Parathyroid adenoma (tissue), 2 donors: Measurements from ENCODE around the gene CISD3.
A peak's percentile ranks its signal among the peaks of the same experiment; 100 is the strongest.
"Not testable (repeated sequence)": the region's sequence is repeated elsewhere in the genome, so short reads cannot be mapped to it uniquely, and the experiment has no call there.

Experiments
- H2AFZ ChIP-seq: fragments of 300-600 bp; sonication (generic); one replicate; pipeline ENCODE4 v1.7.0; 2017; ENCODE audit warnings: antibody characterized with exemption, mild to moderate bottlenecking
- H3K27ac ChIP-seq: fragments of 300-600 bp; sonication (generic); one replicate; pipeline ENCODE4 v1.7.0; 2017
- H3K27me3 ChIP-seq: fragments of 300-600 bp; sonication (generic); one replicate; pipeline ENCODE4 v1.7.0; 2017; ENCODE audit warnings: low read length; ENCODE audit not compliant: control insufficient read depth, insufficient read depth
- H3K36me3 ChIP-seq: fragments of 300-600 bp; sonication (generic); one replicate; pipeline ENCODE4 v1.7.0; 2017; ENCODE audit warnings: low read length; ENCODE audit not compliant: control insufficient read depth, insufficient read depth
- H3K4me1 ChIP-seq: fragments of 300-600 bp; sonication (generic); one replicate; pipeline ENCODE4 v1.7.0; 2017; ENCODE audit warnings: control low read depth
- H3K4me2 ChIP-seq: fragments of 300-600 bp; sonication (generic); one replicate; pipeline ENCODE4 v1.7.0; 2017; ENCODE audit warnings: low read length
- H3K4me3 ChIP-seq: fragments of 300-600 bp; sonication (generic); one replicate; pipeline ENCODE4 v1.7.0; 2017; ENCODE audit warnings: low read depth, low read length
- H3K79me2 ChIP-seq: fragments of 300-600 bp; sonication (generic); one replicate; pipeline ENCODE4 v1.7.0; 2017; ENCODE audit warnings: control low read depth
- H3K9ac ChIP-seq: fragments of 300-600 bp; sonication (generic); one replicate; pipeline ENCODE4 v1.7.0; 2017; ENCODE audit warnings: mild to moderate bottlenecking
- H3K9me3 ChIP-seq: fragments of 300-600 bp; sonication (generic); one replicate; pipeline ENCODE4 v1.7.0; 2017; ENCODE audit warnings: low read length; ENCODE audit not compliant: control insufficient read depth
- CTCF ChIP-seq: fragments of 300-600 bp; sonication (generic); IDR thresholded peaks from one replicate; pipeline ENCODE4 v1.7.0; 2017; ENCODE audit warnings: antibody characterized with exemption, mild to moderate bottlenecking
- donor health status: primary hyperparathyroidism.

The CISD3 gene

GRCh38 chr17:38725066-38725465 lies 5.1 kb upstream of the CISD3 start:
- peak overlapping the region; percentile 20 for H3K4me3 ChIP-seq
- peak overlapping the region; percentile 87 for H3K27ac ChIP-seq
- peak overlapping the region; percentile 7 for H2AFZ ChIP-seq
- no peaks in the 10 kb centered on the region for H3K9me3 ChIP-seq
- no peaks in the 10 kb centered on the region for H3K36me3 ChIP-seq
- peaks cover 17% of the 10 kb centered on the region for H3K4me1 ChIP-seq
- H3K9ac ChIP-seq = no peak overlapping the region
- no peak for TF ChIP-seq CTCF
- no peaks in the 10 kb centered on the region for H3K79me2 ChIP-seq
- H3K27me3 ChIP-seq = no peaks in the 10 kb centered on the region
- H3K4me2 ChIP-seq = peak overlapping the region; percentile 1

- not testable (repeated sequence) for H2AFZ ChIP-seq, H3K36me3 ChIP-seq, H3K27me3 ChIP-seq, H3K4me3 ChIP-seq, H3K27ac ChIP-seq, H3K9ac ChIP-seq, H3K4me2 ChIP-seq, H3K79me2 ChIP-seq, H3K9me3 ChIP-seq
- H3K4me1 ChIP-seq = peaks cover 25% of the 10 kb centered on the region
These were observed 4.0 kb upstream of the CISD3 start for GRCh38 chr17:38726145-38726544.

- no peak overlapping the region for H2AFZ ChIP-seq
- no peak overlapping the region for H3K4me2 ChIP-seq
- no peaks in the 10 kb centered on the region for H3K79me2 ChIP-seq
- no peak for TF ChIP-seq CTCF
- no peak overlapping the region for H3K4me3 ChIP-seq
- H3K4me1 ChIP-seq = peaks cover 36% of the 10 kb centered on the region
- no peaks in the 10 kb centered on the region for H3K36me3 ChIP-seq
- no peaks in the 10 kb centered on the region for H3K9me3 ChIP-seq
- no peaks in the 10 kb centered on the region for H3K27me3 ChIP-seq
- no peak overlapping the region for H3K27ac ChIP-seq
- H3K9ac ChIP-seq = no peak overlapping the region
These were observed 2.4 kb upstream of the CISD3 start for GRCh38 chr17:38727736-38728135.

GRCh38 chr17:38728290-38728831 lies 1.8 kb upstream of the CISD3 start:
- TF ChIP-seq CTCF = no peak
- Histone ChIP-seq H2AFZ (no peak overlapping the region), H3K4me3 (no peak overlapping the region), H3K9me3 (no peaks in the 10 kb centered on the region), H3K4me2 (no peak overlapping the region), H3K27ac (no peak overlapping the region), H3K36me3 (no peaks in the 10 kb centered on the region), H3K27me3 (no peaks in the 10 kb centered on the region), H3K79me2 (no peaks in the 10 kb centered on the region), H3K9ac (no peak overlapping the region), H3K4me1 (peaks cover 33% of the 10 kb centered on the region)

GRCh38 chr17:38729368-38729885 lies 714 bp upstream of the CISD3 start:
- no peaks in the 10 kb centered on the region for H3K79me2 ChIP-seq
- peak overlapping the region; percentile 77 for H3K4me2 ChIP-seq
- H3K36me3 ChIP-seq = no peaks in the 10 kb centered on the region
- H3K27ac ChIP-seq = peak overlapping the region; percentile 65
- H3K9ac ChIP-seq = peak overlapping the region; percentile 53
- H3K27me3 ChIP-seq = no peaks in the 10 kb centered on the region
- TF ChIP-seq CTCF = no peak
- H2AFZ ChIP-seq = peak overlapping the region; percentile 80
- H3K4me1 ChIP-seq = peaks cover 26% of the 10 kb centered on the region
- H3K4me3 ChIP-seq = peak overlapping the region; percentile 48
- H3K9me3 ChIP-seq = no peaks in the 10 kb centered on the region
